Measurements from ENCODE around the gene ASRGL1.
A peak's percentile ranks its signal among the peaks of the same experiment; 100 is the strongest.

The ASRGL1 gene

DNA sequence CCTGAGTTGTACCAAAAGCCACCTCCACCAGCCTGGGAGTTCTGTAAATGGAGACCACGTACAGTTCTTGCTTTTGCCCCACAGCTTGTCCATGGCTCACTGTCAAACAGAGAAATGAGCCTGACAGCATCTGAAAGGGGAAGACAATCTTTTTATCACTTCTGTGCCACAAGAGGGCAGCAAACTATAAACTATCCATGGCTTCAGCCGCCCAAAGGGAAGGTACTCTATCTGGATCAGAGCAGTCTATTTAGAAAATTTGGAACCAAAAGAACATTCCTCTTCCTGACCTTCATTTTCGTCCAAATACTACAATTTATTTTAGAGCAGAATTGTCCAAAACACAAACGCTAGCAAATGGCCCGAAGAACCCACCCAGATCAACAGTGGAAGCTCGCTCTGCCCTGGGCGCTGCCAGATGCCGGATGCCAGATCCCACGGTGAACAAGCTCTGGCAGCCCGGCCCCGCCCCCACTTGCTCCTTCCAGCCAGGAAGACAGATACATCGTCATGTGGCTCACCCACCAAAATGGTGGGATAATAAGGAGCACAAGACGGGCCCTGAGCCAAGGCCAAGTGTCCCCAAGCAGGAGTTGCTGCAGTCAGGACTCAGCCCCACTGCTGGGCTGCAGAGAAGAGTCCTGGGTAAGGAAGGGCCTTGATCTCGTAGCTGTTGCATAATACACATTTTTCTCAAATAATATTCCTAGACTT is 57.7 kb downstream of the ASRGL1 start:
- peak; percentile 64 to 75 for DNase-seq

DNA sequence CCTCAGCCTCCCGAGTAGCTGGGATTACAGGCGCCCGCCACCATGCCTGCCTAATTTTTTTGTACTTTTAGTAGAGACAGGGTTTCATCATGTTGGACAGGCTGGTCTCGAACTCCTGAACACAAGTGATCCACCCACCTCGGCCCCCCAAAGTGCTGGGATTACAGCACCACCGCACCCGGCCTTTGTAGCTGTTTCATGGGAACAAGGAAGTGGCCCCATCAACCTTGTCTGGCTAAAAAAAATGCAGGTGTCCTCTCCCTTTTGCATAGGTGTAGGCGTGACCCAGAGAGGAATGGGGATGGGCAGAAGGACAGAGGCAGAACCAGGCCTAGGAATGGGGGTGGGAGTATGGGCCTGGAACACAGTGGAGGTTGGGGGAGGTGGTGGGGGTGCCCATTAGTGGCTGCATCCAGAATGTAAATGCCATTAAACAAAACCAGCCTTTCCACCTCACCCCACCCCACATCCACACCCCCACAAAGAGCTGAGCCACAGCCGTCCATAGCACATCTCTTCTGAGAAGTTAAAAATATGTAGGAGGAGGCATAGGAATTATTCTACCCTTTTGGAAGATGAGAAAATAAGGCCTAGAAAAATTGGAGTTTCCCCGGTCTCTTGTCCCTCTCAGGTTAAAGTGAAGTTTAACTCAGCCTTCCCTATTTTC is 58.8 kb downstream of the ASRGL1 start:
- no peak for DNase-seq

DNA sequence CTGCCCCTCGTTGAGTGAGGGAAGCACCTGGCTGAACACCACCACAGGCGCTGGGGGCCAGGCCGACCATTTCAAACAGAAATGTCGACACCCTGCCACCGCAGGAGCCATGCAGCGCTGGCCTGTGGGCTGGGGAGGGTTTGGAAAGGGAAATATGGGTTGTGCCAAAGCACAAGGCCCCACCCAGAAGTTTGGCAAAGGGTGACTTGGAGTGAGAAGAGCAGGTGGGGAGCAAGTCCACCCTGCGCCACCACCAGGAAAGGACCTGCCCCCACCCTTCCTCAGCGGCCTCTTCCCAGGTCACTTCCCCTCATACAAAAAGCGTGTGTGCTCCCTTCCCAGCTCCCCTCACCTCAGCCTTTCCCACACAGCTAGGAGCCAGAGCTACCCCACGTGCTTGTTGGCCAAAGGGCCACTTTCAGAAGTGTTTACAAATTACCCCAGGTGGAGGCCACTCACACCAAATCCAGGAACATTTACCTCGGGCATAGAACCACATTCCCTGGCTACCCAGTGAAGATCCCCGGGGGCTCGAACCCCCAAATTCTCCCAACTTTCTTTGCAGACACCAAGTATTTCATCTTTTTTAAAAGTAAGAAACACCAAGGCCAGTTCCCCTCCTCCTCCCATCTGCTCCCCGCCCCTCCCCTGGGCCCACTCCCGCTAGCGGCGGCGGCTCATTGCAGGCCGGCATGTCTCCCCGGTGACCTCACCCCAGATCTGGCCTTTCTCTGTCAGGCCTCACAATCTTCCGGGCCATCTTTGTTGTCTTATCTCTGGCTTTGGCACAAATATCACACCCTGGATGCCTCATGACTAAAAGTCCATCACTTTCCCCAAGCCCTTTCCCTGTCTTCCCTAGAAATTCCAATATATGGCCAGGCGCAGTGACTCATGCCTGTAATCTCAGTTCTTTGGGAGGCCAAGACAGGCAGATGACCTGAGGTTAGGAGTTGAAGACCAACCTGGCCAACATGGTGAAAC is 61.1 kb downstream of the ASRGL1 start:
- no peak for DNase-seq

DNA sequence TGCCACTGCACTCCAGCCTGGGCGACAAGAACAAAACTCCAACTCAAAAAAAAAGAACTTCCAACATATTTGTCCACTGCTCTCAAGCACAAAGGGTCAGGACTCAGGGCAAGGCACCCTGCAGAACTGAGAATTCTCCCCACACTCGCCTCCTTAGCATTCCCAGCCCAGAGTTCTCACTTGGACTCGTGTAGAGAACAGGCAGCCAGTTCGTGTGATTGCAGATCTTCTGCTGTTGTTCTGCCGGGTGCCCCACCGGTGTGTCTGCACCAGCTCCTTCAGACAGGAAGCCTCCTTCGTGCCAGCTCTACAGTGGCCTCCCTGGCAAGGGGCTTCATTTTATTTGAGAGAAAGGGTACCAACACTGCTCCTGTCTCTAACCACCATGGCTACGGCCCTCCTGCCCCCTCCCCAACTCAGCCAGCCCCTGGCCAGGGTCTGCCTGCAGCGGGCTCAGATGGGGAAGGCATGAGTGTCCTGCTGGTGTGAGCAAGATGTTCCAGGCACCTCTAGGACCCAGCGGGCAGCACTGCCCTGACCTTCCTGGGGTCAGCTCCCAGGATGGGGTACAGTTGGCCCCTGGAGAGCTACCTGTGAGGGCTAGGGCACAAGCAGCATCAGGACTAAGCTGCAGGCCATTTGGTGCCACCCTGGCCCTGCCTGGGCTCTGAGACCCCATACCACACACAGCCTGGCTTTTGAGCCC is 62.1 kb downstream of the ASRGL1 start:
- DNase-seq: no peak

DNA sequence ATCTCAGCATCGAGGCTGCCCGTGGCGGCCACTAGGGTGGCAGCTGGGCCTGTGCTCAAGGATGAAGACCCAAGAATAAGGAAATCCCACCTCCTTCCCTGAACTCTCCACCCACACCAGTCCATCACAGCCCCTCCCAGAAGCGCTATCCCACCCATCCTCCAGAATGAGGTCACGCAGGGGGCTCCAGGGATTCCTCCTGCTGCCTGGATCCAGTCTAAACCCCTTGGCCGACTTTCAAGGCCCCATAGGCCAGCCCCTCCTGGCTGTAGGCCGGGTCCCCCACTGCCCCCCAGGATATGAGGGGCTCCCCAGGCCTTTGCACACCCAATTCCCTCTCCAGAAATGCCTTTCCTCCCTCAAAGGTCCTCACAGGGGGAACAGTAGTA is 62.6 kb downstream of the ASRGL1 start:
- no peak for DNase-seq

DNA sequence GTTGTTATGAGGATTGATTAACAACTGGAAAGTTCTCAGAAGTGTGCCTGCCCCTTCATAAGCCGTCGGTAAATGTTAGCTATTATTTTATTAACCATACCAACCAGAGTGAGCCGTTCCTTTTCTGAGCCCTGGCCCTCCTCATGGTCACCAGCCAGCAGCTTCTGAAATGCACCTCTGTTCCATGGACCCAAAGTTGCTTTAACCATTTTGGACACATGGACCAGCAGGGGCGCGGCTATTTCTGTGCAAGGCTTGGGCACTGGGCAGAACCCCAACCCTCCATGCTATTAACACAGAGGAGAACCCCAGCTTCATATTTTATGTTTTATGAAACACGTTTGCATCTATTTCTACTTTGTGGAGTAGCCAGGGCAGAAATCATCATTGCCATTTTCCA is 63.0 kb downstream of the ASRGL1 start:
- no peak for DNase-seq

DNA sequence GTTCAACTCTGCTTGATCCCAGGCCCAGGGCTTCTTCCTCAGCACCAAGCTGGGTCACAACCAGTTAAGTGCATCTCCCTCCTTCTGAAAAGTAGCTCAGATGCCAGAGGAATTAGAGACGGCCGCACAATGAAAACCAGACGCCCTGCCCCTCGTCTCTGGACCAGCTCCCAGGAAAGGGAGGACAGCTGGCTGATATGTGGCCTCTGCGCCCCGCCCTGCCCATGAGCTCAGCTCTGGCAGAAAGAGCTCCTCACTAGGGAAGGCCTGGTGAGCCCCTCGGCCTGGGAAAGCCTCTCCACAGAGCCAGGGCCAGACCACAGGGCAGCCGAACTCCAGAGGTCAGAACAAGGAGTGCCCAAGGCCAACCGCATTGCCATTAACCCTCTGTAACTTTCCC is 63.5 kb downstream of the ASRGL1 start:
- no peak for DNase-seq

DNA sequence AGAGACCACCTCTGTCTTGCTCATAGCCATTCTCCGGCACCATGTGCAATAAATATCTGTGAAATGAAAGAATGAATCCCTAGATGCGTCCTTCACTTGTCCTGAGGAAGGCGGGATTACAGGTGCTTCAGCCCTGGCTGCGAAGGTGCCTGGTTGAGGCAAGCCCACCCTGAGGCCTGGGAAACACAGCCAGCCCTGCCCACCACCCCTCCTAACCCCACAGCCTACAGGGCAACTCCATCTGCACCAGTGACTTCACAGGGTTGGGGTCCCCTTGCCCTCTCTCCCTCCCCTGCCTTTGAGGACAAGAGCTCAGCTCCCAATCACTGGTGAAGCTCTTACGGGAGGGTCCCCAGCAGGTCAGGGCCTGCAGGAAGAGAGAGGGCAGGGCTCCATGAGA is 64.1 kb downstream of the ASRGL1 start:
- no peak for DNase-seq

DNA sequence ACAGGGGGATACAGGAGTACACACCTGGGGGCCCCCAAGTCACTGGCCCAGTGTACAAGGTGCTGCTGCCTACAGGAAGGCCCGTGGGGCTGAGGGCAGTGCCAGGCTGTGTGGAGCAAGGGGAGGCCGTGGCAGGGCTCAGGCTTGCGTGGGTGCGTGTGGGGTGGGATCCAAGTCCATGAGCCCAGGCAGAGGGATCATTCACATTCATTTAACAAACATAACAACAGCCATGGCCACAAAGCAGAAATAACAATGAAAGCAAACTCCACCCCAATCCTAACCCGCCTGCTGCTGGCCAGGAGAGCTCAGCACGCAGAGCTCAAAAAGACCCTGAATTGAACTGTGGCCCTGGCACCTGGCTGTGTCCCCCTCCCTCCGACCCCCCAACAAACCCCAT is 64.6 kb downstream of the ASRGL1 start:
- no peak for DNase-seq

DNA sequence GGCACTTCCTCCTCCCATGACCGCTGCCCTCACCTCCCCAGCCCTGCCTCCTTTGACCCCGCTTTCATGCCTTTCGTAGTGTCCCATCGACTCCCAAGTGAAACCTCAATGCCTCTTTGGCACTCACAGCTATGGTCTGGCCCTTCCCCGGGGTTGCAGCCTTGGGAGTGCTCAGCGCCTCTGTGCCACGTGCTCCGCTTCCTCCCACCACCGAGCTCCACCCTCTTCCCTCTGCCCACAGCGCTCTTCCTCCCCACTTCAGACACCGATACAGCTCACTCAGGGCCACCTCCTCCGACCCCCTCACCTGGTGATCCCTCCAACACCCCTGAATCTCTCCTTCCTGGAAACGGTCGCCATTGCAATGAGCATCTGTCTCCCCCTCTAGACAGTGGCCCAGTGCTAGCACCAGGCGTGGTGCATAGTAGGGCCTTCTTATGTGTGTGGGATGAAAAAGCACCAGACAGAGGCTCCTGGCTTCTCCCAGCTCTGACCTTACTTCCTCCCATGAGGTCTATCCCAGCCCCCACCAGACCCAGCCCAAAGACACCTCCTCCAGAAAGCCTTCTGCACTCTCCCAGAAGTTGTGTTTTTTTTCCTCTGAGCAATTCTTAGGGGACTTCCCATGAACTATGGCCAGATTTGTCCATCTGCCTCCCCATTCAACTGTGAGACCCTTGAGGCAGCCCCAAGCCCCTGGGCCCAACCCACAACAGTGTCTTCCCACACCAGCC is 65.1 kb downstream of the ASRGL1 start:
- DNase-seq: peak; percentile 55 to 61

DNA sequence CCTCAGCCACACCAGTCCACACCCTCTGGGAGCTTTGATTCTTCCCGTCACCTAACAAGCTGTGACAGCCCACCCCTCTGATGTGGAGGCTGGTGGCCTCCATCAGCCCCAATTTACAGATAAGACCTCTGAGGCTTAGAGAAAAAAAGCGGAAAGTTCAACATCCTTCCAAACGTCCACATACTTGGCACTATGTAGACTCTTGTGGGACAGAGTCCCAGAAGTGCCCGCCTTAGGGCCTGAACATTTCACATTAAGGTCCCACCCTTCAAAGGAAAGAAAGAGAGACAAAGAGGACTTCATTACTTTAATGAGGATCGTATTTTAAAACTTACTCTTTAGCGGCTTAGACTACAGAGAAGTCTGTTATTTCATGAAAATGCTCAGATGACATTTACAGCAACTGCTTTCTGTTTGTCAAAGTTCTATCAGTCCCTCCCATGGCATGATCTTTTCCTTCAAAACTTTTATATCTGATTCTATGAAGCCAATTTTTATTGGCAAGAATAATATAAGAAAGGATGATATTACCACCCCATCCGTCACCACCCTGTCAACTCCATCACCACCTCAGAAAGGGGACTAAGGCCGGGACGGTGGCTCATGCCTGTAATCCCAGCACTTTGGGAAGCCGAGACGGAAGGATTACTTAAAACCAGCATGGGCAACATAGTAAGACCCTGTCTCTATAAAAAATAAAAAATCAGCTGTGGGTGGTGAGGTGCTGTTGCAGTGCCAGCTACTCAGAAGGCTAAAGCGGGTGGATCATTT is 65.9 kb downstream of the ASRGL1 start:
- DNase-seq: no peak

DNA sequence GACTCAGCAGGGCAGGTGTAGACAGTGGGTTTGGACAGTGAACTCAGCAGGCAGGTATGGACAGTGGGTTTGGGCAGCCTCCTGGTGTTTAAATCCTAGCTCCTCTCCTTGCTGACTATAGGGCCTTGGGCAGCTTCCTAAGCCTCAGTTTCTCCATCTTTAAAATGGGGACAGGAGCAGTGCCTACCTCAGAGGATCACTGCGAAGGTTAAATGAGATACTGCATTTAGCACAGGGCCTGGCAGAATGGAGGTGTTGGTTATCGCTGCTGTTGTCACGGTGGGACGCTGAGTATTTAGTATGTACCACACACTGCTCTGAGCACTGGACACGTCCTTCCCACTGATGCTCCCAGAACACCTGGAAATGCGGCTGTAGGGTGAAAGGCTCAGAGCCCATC is 67.2 kb downstream of the ASRGL1 start:
- no peak for DNase-seq

DNA sequence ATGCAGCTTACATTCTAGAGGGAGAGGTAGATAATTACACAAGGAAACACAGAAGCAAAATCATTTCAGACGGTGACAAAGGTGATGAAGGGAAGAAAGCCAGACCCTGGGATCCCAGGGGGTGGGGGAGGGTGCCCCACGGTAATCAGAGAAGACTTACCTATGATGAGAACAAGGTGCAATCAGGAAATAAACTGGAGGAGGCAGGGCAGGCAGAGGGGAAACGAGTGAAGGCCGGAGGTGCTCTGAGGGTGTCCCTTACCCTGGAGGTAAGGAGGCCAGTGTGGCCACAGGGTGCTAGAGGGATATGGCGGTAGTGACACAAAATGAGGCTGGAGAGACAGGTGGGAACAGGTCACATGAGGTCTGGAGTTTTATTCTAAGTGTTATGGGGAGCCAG is 67.7 kb downstream of the ASRGL1 start:
- DNase-seq: no peak

DNA sequence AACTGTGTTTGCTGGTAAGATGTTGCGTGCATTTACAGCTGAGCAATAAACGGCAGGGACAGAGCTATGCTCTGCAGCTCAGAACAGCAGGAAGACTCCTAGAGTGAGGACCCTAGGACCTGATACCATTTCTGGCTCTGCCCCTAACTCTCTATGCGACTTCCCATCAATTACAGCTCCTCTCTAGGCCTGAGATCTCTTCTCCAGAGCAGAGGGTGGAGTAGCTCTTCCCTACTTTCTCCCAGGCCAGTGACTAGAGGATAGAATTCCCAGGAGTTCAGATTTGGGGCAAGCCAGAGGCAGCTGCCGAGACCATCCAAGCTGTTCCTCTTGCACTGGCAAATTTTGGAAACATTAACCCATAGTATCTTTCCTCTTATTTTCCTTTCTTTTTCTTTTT is 68.8 kb downstream of the ASRGL1 start:
- no peak for DNase-seq

DNA sequence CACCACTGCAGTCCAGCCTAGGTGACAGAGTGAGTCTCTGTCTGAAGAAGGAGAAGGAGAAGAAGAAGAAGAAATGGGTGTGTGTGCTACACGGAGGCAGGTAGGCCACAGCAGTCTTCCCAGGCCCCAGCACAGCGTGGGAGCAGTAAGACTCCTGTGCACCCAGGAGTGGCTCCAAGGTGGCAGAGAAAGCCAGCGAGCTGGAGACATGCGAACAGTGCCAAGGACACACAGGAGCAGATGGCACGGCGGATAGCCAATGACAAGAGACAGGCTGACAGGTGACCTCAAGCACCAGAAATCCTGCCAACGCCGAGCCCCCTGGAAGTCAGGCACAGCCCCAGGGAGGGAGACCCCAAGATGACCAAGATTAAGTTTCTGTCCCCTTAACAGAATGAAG is 72.6 kb downstream of the ASRGL1 start:
- DNase-seq: no peak

DNA sequence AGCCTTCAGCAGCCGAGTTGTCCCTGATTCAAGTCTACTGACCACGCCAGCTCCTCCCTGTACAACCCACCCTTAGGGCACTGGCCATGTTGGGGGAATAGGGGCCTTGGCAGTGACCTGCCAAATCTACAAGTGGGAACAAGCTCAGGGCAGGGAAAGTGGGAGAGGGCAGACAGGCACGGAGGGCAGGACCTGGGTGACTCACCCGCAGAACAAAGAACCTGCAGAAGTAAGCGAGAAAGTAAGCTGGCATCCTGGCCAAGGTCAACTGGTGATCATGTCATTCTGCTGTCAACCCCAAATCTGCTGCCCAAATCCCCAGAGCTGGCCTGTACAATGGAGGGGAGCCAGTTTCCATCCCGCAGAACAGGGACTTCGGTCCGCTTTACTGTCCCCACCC is 73.7 kb downstream of the ASRGL1 start:
- no peak for DNase-seq

DNA sequence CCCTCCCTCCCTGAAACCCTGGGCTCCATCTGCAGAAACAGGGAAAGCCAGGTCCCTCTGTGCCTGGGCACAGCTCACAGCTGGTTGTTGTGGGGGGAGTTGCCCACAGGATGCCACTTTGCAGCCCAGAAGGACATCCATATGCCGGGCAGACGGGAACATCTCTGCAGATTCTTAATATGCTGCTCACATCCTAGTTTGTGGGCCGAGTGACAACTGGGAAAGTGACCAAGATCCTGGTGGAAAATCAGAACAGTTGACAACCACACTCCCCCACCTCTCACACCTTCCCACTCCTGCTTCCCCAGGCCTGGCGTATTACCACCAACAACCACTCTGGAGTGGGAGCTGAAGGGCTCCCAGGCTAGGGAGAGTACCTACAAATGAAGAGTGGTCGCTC is 74.3 kb downstream of the ASRGL1 start:
- DNase-seq: no peak

DNA sequence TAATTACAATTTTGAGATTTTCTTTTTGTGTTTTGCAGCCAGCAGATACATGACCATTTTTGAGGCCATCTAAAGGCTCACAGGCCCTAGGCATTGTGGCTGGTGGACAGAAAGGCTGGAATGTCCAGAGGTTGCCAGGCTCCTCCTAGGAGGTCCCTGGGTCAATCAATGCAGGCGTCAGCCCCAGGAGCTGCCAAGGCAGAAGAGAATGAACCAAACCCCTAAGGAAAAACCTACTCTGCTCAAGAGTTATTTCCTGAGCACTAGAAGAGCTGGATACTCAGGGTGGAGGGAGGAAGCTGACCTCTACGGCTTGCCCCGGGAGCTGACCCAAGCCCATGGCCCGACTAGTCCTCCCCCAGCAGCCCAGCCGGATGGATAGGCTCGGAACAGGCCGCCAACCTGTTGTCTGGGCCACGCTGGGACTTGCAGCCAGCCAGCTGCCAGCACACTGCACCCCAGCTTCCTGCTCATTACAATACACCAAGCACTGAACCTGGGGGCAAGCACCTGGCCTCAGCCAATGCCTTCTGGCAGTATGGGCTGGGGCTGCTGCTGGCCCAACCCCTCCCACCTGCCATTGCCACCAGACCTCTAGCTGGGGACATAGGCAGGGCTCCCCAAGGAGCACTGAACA is 75.9 kb downstream of the ASRGL1 start:
- no peak for DNase-seq

DNA sequence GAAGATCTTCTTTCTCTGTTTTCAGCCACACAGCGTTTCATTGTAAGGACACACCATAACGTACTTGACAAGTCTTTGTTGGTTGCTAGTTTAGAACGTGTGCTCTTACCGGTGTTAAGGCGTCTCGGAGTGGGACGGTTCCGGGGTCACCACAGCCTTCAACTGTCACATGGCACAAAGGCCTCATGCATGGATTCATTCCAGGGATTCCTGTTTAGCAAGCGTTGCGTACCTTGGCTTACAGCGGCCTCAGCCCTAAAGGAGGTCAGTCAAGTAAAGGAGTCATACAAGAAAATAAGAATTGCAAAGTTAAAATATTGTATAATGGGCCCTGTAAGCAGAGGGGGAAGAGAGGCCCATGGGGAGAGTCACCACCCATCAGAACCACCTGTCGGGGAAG is 79.3 kb downstream of the ASRGL1 start:
- no peak for DNase-seq

DNA sequence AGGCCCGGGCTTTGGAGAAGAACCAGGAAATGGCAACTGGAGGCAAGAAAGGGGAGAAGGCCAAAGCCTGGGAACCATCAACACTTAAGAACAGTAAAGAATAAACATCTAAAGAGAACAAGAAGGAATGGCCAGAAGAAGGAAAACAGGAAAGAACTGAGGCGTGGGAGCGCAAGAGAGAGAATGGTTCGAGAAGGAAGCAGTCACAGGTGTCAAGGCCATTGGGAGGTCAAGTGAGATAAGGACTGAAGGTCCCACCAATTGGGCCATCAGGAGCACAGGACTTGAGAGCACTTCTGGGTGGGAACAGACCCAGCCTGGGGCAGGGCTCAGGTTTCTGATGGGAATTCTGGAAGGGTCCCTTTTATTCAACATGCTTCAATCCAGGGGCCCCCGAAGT is 80.9 kb downstream of the ASRGL1 start:
- DNase-seq: no peak

DNA sequence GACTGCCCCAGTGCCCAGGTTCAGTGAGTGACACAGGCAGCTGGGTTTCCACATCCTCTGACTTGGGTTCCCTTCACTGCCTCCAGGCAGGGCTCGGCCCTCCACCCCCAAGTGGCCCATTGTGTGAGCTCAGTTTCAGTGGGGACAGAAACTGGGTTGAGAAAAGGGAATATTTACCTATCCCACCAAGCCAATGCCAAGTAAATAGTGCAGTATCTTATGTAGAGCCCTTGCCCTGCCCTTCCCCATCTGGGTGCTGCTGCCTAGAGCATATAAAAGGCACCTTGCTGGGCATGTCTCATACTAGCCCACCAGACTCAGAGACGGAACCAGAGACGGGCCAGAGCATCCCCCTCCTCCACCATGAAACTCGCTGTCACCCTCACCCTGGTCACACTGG is 81.5 kb downstream of the ASRGL1 start, which contains the start of gene SCGB1A1:
Gene SCGB1A1, plus strand, starts transcription at position 301 of the 400 bp plus-strand sequence. Its CDS starts 63 bp downstream, at position 364.
- no peak for DNase-seq
